ENCODE data around the gene GIPC3. TPM values are rescaled to one million over a fixed set of nuclear protein-coding genes. Genes with fewer than 3 reads are reported as not detected.

Gene GIPC3
- total RNA-seq, 2 donors from 2014 or later, result 0.93 to 1.5 TPM

GRCh38 chr19:3610745-3611717, 25.8 kb downstream of the GIPC3 start:
- Mint-ChIP-seq H3K36me3 (ENCODE audit: low read depth) (peaks cover 17% of the 10 kb centered on the region), H3K27me3 (ENCODE audit: insufficient read depth) (peaks cover 2% of the 10 kb centered on the region), H3K9me3 (no peaks in the 10 kb centered on the region), H3K4me3 (no peak overlapping the region), H3K4me1 (peaks cover 6% of the 10 kb centered on the region), H3K27ac (no peak overlapping the region)
- H3K4me3 ChIP-seq (ENCODE audit: low read length), result no peak overlapping the region
- H3K36me3 ChIP-seq (ENCODE audit: control insufficient read depth, insufficient read depth, low read length), result peaks cover 7% of the 10 kb centered on the region
- H3K27ac ChIP-seq (ENCODE audit: low read depth, low read length), result no peak overlapping the region
- H3K27me3 ChIP-seq (ENCODE audit: control insufficient read depth, insufficient read depth, low read length, poor library complexity, severe bottlenecking), result peaks cover 4% of the 10 kb centered on the region
- no peak for DNase-seq
- H3K9ac ChIP-seq (ENCODE audit: extremely low read depth, low read length, poor library complexity, severe bottlenecking), result no peak overlapping the region
- H3K4me1 ChIP-seq (ENCODE audit: control insufficient read depth, insufficient read depth, low read length), result no peaks in the 10 kb centered on the region
- H3K9me3 ChIP-seq (ENCODE audit: control insufficient read depth, low read length), result no peaks in the 10 kb centered on the region
- TF ChIP-seq CTCF (conservative IDR thresholded peaks at IDR 0.05), result no peak
- WGBS, 2 experiments (ENCODE audit: insufficient coverage in 1 of 2, insufficient read length in 1 of 2), result 92 to 95% methylated on average over 30 to 39 of the region's 41 CpGs

DNA sequence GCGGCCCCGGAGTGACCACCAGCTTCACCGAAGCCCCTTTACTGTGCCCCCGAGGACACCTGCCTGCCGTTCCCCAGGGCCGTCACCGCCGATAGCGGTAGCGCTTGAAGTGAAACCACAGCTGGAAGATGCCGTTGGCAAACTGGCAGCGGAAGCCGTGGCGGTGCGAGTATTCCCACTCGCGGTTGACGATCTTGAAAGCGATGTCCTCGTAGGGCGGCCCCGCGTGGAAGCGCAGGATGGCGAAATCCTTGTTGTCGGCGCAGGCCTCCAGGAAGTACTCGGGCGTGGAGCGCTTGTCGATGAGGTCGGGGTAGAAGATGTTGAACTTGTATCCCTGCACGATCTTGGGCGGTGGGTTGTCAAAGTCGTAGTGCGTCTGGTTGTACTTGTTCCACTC, 26.6 kb downstream of the GIPC3 start:
- no peak overlapping the region for H3K9ac ChIP-seq (ENCODE audit: extremely low read depth, low read length, poor library complexity, severe bottlenecking)
- H3K27me3 Mint-ChIP-seq (ENCODE audit: insufficient read depth), result peaks cover 2% of the 10 kb centered on the region
- DNase-seq, result no peak
- H3K36me3 ChIP-seq (ENCODE audit: control insufficient read depth, insufficient read depth, low read length), result peaks cover 7% of the 10 kb centered on the region
- H3K4me1 ChIP-seq (ENCODE audit: control insufficient read depth, insufficient read depth, low read length), result no peaks in the 10 kb centered on the region
- no peaks in the 10 kb centered on the region for H3K9me3 ChIP-seq (ENCODE audit: control insufficient read depth, low read length)
- H3K27me3 ChIP-seq (ENCODE audit: control insufficient read depth, insufficient read depth, low read length, poor library complexity, severe bottlenecking), result no peaks in the 10 kb centered on the region
- H3K27ac ChIP-seq (ENCODE audit: low read depth, low read length), result no peak overlapping the region
- H3K4me1 Mint-ChIP-seq, result peaks cover 6% of the 10 kb centered on the region
- H3K27ac Mint-ChIP-seq, result no peak overlapping the region
- no peak overlapping the region for H3K4me3 Mint-ChIP-seq
- peaks cover 17% of the 10 kb centered on the region for H3K36me3 Mint-ChIP-seq (ENCODE audit: low read depth)
- no peak for TF ChIP-seq CTCF (conservative IDR thresholded peaks at IDR 0.05)
- H3K4me3 ChIP-seq (ENCODE audit: low read length), result no peak overlapping the region
- no peaks in the 10 kb centered on the region for H3K9me3 Mint-ChIP-seq
- 95 to 96% methylated on average over 36 of the region's 36 CpGs for WGBS, 2 experiments (ENCODE audit: insufficient coverage in 1 of 2, insufficient read length in 1 of 2)

DNA sequence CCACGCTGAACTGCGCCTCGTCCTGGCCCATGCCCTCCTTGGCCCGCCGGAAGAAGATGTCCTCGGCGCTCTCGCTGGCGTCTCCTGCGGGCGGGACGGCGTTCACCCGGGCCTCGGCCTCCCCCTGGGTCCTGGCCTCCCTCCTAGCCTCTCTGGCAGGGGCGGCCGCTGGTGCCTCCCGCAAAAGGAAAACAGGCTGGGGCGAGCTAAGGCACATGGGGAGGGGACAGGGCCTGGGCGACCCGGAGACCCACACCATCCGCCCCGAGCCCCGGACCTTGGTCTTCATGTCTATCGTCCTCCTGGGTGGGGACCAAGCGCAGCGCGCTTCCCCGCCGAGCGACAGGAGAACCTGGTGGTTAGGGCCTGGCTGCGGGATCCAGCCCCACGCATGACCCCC, 27.1 kb downstream of the GIPC3 start:
- no peak overlapping the region for H3K27ac Mint-ChIP-seq
- Histone ChIP-seq H3K9ac (ENCODE audit: extremely low read depth, low read length, poor library complexity, severe bottlenecking) (no peak overlapping the region), H3K27me3 (ENCODE audit: control insufficient read depth, insufficient read depth, low read length, poor library complexity, severe bottlenecking) (no peaks in the 10 kb centered on the region), H3K9me3 (ENCODE audit: control insufficient read depth, low read length) (no peaks in the 10 kb centered on the region), H3K36me3 (ENCODE audit: control insufficient read depth, insufficient read depth, low read length) (peaks cover 7% of the 10 kb centered on the region), H3K27ac (ENCODE audit: low read depth, low read length) (no peak overlapping the region), H3K4me3 (ENCODE audit: low read length) (no peak overlapping the region), H3K4me1 (ENCODE audit: control insufficient read depth, insufficient read depth, low read length) (no peaks in the 10 kb centered on the region)
- DNase-seq, result no peak
- H3K27me3 Mint-ChIP-seq (ENCODE audit: insufficient read depth), result peaks cover under 1% of the 10 kb centered on the region
- no peaks in the 10 kb centered on the region for H3K9me3 Mint-ChIP-seq
- peaks cover 3% of the 10 kb centered on the region for H3K4me1 Mint-ChIP-seq
- no peak for TF ChIP-seq CTCF (conservative IDR thresholded peaks at IDR 0.05)
- H3K36me3 Mint-ChIP-seq (ENCODE audit: low read depth), result peaks cover 21% of the 10 kb centered on the region
- no peak overlapping the region for H3K4me3 Mint-ChIP-seq
- WGBS, 2 experiments (ENCODE audit: insufficient coverage in 1 of 2, insufficient read length in 1 of 2), result 94 to 96% methylated on average over 28 to 33 of the region's 33 CpGs

Measured in endodermal cell (in vitro differentiated cells).